ENCODE results near the gene CXCR4. TPM values are rescaled to one million over a fixed set of nuclear protein-coding genes. Genes with fewer than 3 reads are reported as not detected.

Gene CXCR4
- polyA plus RNA-seq, 1 of the 3 experiments (the other 2 are of a cell fraction) = 0.48 TPM

DNA sequence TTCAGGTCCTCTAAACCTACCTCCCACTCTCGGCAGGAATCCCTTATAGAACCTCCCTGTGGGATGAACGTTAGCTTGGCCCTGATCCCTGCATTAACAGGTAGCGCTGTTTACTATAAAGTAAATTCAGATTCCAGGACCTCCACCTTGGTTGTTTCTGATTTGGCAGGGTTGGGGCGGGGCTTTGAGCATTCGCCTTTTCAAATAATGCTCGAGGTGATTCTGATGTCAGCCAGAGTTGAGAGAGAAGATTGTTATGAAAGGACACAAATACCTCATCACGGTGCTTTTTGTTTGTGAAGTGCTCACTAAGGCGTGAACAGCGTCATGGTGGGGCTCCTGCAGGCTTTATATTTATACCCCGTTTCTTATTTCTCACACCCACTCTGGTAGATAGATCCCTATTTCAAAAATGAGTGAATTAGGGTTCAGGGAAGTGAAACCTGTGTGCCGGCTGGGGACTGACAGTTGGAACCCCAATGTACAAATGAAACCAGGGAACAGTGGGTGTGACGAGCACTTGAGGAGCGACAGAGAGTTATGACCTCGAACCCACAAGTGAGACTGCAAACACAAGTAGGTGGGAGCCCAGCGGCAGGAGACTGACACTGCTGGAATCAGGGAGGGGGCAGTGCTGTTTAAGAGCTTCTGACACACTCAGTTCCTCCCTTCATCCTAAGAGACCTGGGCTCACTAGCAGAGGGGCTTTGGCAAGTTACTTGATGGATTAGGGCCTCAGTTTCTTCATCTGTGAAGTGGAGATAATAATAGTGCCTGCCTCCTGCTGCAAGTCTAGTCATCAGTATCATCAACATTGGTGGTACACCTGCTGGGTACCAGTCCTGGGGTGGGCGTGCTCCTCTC, 14.2 kb upstream of the CXCR4 start:
- H3F3A ChIP-seq (replicated peaks; ENCODE audit: insufficient read depth) = no peaks in the 10 kb centered on the region
- no peaks in the 10 kb centered on the region for H3K79me2 ChIP-seq (ENCODE audit: insufficient read depth)
- H4K20me1 ChIP-seq (ENCODE audit: insufficient read depth) = no peaks in the 10 kb centered on the region
- no peak overlapping the region for H3K27ac ChIP-seq (ENCODE audit: low read depth in 2 of 2, low read length in 1 of 2)
- H3K4me1 ChIP-seq (ENCODE audit: control insufficient read depth in 1 of 2, insufficient read depth in 2 of 2, low read depth in 1 of 2, low read length in 1 of 2) = peaks cover 0 to 2% of the 10 kb centered on the region in 2 experiments; a peak in 1 of 4 replicates
- ChIA-PET POLR2A (no interaction called here), CTCF (no interaction called here)
- no peak for DNase-seq
- H3K4me3 ChIP-seq (ENCODE audit: low read depth in 2 of 2, low read length in 1 of 2) = no peak overlapping the region
- no peaks in the 10 kb centered on the region for H3K9me2 ChIP-seq
- H3K27me3 ChIP-seq (ENCODE audit: insufficient read depth) = no peaks in the 10 kb centered on the region
- H3K36me3 ChIP-seq (replicated peaks in 1 of 2; ENCODE audit: control insufficient read depth in 1 of 2, insufficient read depth in 2 of 2, low read length in 1 of 2) = no peaks in the 10 kb centered on the region
- H3K4me2 ChIP-seq = no peak overlapping the region
- H3K9me3 ChIP-seq = no peaks in the 10 kb centered on the region
- H3K9ac ChIP-seq = no peak overlapping the region
- no peak overlapping the region for H2AFZ ChIP-seq (ENCODE audit: low read depth)
- TF ChIP-seq MXI1 (IDR thresholded peaks at IDR 0.05; ENCODE audit: low read depth, low read length) (no peak), MAX (IDR thresholded peaks at IDR 0.05; ENCODE audit: low read depth) (no peak), FOXM1 (IDR thresholded peaks at IDR 0.05; ENCODE audit: low read depth) (no peak), SMC3 (IDR thresholded peaks at IDR 0.05; ENCODE audit: low read depth, low read length) (no peak), RFX5 (IDR thresholded peaks at IDR 0.05; ENCODE audit: low read length) (no peak), MEF2A (IDR thresholded peaks at IDR 0.05; ENCODE audit: borderline replicate concordance, low read depth) (no peak), CHD2 (IDR thresholded peaks at IDR 0.05; ENCODE audit: low read length, partially characterized antibody) (no peak), YY1 (IDR thresholded peaks at IDR 0.05; ENCODE audit: low read depth) (no peak), EP300 (IDR thresholded peaks at IDR 0.05; ENCODE audit: borderline replicate concordance in 1 of 2, low read depth in 1 of 2, low read length in 1 of 2) (no peak), ZBTB33 (IDR thresholded peaks at IDR 0.05; ENCODE audit: borderline replicate concordance, low read depth) (no peak), ELF1 (IDR thresholded peaks at IDR 0.05) (no peak), GATA2 (CRISPR knock-in tag; IDR thresholded peaks at IDR 0.05) (no peak), USF2 (IDR thresholded peaks at IDR 0.05; ENCODE audit: borderline replicate concordance, low read depth, low read length) (no peak), TAF1 (IDR thresholded peaks at IDR 0.05; ENCODE audit: borderline replicate concordance, low read depth, low read length) (no peak), FOXJ3 (CRISPR knock-in tag; IDR thresholded peaks at IDR 0.05) (no peak), RXRA (IDR thresholded peaks at IDR 0.05; ENCODE audit: borderline replicate concordance, low read depth) (no peak), RAD21 (IDR thresholded peaks at IDR 0.05; ENCODE audit: low read length) (no peak), EZH2phosphoT487 (IDR thresholded peaks at IDR 0.05; ENCODE audit: borderline replicate concordance, low read depth) (no peak)
- whole genome bisulfite sequencing (ENCODE audit: low lambda C conversion rate) = 47% methylated on average over 16 of the region's 16 CpGs

Data from SK-N-SH (cell line).